Liver (tissue), 9 donors: ENCODE data around the gene TMEM140. TPM values are rescaled to one million over a fixed set of nuclear protein-coding genes. Genes with fewer than 3 reads are reported as not detected.

Experiments used
- DNase-seq: peaks from one replicate; pipeline ENCODE4 v3.0.0-alpha.2; 2017; ENCODE audit warnings: low spot score
- H3K27ac ChIP-seq, 2 donors: one replicate each; pipeline ENCODE4 v1.7.0; 2013; ENCODE audit warnings: inconsistent platforms in 2 of 2, low read length in 2 of 2, control low read depth in 1 of 2, low read depth in 1 of 2, mild to moderate bottlenecking in 1 of 2
- H3K27me3 ChIP-seq, 4 donors: one replicate each; pipeline versions ENCODE4 v1.6.1 to v1.7.0; 2013; ENCODE audit warnings: low read length in 3 of 4, inconsistent platforms in 1 of 4, mild to moderate bottlenecking in 1 of 4, moderate library complexity in 1 of 4; ENCODE audit not compliant: control insufficient read depth in 4 of 4, insufficient read depth in 4 of 4
- H3K36me3 ChIP-seq, 4 donors: one replicate each; pipeline versions ENCODE4 v1.6.1 to v1.7.0; 2013; ENCODE audit warnings: low read length in 3 of 4, mild to moderate bottlenecking in 3 of 4, low read depth in 1 of 4, moderate library complexity in 1 of 4; ENCODE audit not compliant: control insufficient read depth in 4 of 4, insufficient read depth in 3 of 4
- H3K4me1 ChIP-seq, 4 donors: one replicate each; pipeline versions ENCODE4 v1.6.1 to v1.7.0; 2013; ENCODE audit warnings: low read length in 3 of 4, mild to moderate bottlenecking in 3 of 4, moderate library complexity in 1 of 4; ENCODE audit not compliant: control insufficient read depth in 4 of 4, insufficient read depth in 4 of 4
- H3K4me3 ChIP-seq, 3 donors: one replicate each; pipeline versions ENCODE4 v1.6.1 to v1.7.0; 2013; ENCODE audit warnings: low read length in 3 of 3, control low read depth in 1 of 3, low read depth in 1 of 3, mild to moderate bottlenecking in 1 of 3
- H3K9ac ChIP-seq, 2 donors: one replicate each; pipeline ENCODE4 v1.7.0; 2013; ENCODE audit warnings: low read length in 2 of 2, mild to moderate bottlenecking in 2 of 2, moderate library complexity in 2 of 2, control low read depth in 1 of 2, low read depth in 1 of 2
- H3K9me3 ChIP-seq, 4 donors: one replicate each; pipeline versions ENCODE4 v1.6.1 to v1.7.0; 2013; ENCODE audit warnings: low read length in 3 of 4; ENCODE audit not compliant: control insufficient read depth in 4 of 4
- EGR1 ChIP-seq, 2 donors: IDR thresholded peaks; 2 replicates each; pipeline ENCODE4 v1.6.1; 2016 to 2018; ENCODE audit warnings: antibody characterized with exemption in 2 of 2, low read depth in 2 of 2
- FOXA1 ChIP-seq: IDR thresholded peaks from 2 replicates; pipeline ENCODE4 v1.6.1; 2016; ENCODE audit warnings: antibody characterized with exemption
- FOXA2 ChIP-seq: IDR thresholded peaks from 2 replicates; pipeline ENCODE4 v1.6.1; 2016; ENCODE audit warnings: antibody characterized with exemption
- GABPA ChIP-seq, 2 donors: IDR thresholded peaks in 1 of 2; conservative IDR thresholded peaks in 1 of 2; 2 replicates each; pipeline ENCODE4 v1.6.1; 2016; ENCODE audit warnings: antibody characterized with exemption in 2 of 2, mild to moderate bottlenecking in 1 of 2, moderate library complexity in 1 of 2
- HNF4A ChIP-seq, 2 donors: conservative IDR thresholded peaks; 2 replicates each; pipeline ENCODE4 v1.6.1; 2016; ENCODE audit warnings: antibody characterized with exemption in 2 of 2, mild to moderate bottlenecking in 2 of 2
- HNF4G ChIP-seq: IDR thresholded peaks from 2 replicates; pipeline ENCODE4 v1.6.1; 2016; ENCODE audit warnings: antibody characterized with exemption
- JUND ChIP-seq, 2 donors: IDR thresholded peaks; 2 replicates each; pipeline ENCODE4 v1.6.1; 2016; ENCODE audit warnings: antibody characterized with exemption in 2 of 2
- NR2F2 ChIP-seq: IDR thresholded peaks from 2 replicates; pipeline ENCODE4 v1.6.1; 2016; ENCODE audit warnings: antibody characterized with exemption
- RAD21 ChIP-seq, 2 donors: IDR thresholded peaks; 2 replicates each; pipeline ENCODE4 v1.6.1; 2016; ENCODE audit warnings: antibody characterized with exemption in 2 of 2, mild to moderate bottlenecking in 2 of 2
- RXRA ChIP-seq, 2 donors: IDR thresholded peaks; 2 replicates each; pipeline ENCODE4 v1.6.1; 2017 to 2018; ENCODE audit warnings: antibody characterized with exemption in 2 of 2, mild to moderate bottlenecking in 1 of 2
- SP1 ChIP-seq: IDR thresholded peaks from 2 replicates; pipeline ENCODE4 v1.6.1; 2018; ENCODE audit warnings: antibody characterized with exemption, mild to moderate bottlenecking
- TAF1 ChIP-seq: conservative IDR thresholded peaks from 2 replicates; pipeline ENCODE4 v1.6.1; 2016; ENCODE audit warnings: antibody characterized with exemption, mild to moderate bottlenecking
- YY1 ChIP-seq: IDR thresholded peaks from 2 replicates; pipeline ENCODE4 v1.6.1; 2016; ENCODE audit warnings: antibody characterized with exemption, mild to moderate bottlenecking
- WGBS: extraction: QIAGEN DNeasy Blood & Tissue Kit; methylation state at CpG from one replicate; pipeline ENCODE4 v1.1.7; 2013; 5-methylcytosine and 5-hydroxymethylcytosine counted together
- polyA plus RNA-seq, 2 donors: library from polyadenylated mRNA; stranded (reverse) in 1 of 2; unstranded in 1 of 2; fragments of 200-250 nt in 1 of 2; fragments of >200 nt in 1 of 2; fragmentation: Nextera tagmentation in 1 of 2; extraction: Ambion mirVana in 1 of 2; gene quantifications; one replicate each; pipeline versions ENCODE4 v1.2.1 to v1.2.3, GENCODE V29; 2013 to 2015
- total RNA-seq, 2 donors: library from RNA; depleted of rRNA; stranded (reverse); fragments of >200 nt; gene quantifications; one replicate each; pipeline ENCODE4 v1.2.3, GENCODE V29; 2014
- TF ChIP-seq, protein P1 (sequence below): IDR thresholded peaks from 2 replicates; pipeline ENCODE4 v1.6.1; 2016; ENCODE audit warnings: antibody characterized with exemption
- TF ChIP-seq, protein P2 (sequence below): IDR thresholded peaks from 2 replicates; pipeline ENCODE4 v1.6.1; 2016; ENCODE audit warnings: antibody characterized with exemption, mild to moderate bottlenecking
- TF ChIP-seq, protein P3 (sequence below): fragments of 150-350 bp; IDR thresholded peaks from 2 replicates; pipeline ENCODE4 v1.5.1; 2017; ENCODE audit warnings: improper control_type of control experiment, low read depth, low read length; ENCODE audit not compliant: missing input control
- TF ChIP-seq, protein P4 (sequence below): IDR thresholded peaks from 2 replicates; pipeline ENCODE4 v1.6.1; 2016; ENCODE audit warnings: antibody characterized with exemption
- donor health status: healthy.
- donor health status: healthy.
- donor health status: healthy.
- donor health status: healthy.
- donor health status: healthy.

TMEM140 gene
- total and polyA plus RNA-seq, 4 donors, result 22.3 to 34.3 (median 25.9) TPM

DNA sequence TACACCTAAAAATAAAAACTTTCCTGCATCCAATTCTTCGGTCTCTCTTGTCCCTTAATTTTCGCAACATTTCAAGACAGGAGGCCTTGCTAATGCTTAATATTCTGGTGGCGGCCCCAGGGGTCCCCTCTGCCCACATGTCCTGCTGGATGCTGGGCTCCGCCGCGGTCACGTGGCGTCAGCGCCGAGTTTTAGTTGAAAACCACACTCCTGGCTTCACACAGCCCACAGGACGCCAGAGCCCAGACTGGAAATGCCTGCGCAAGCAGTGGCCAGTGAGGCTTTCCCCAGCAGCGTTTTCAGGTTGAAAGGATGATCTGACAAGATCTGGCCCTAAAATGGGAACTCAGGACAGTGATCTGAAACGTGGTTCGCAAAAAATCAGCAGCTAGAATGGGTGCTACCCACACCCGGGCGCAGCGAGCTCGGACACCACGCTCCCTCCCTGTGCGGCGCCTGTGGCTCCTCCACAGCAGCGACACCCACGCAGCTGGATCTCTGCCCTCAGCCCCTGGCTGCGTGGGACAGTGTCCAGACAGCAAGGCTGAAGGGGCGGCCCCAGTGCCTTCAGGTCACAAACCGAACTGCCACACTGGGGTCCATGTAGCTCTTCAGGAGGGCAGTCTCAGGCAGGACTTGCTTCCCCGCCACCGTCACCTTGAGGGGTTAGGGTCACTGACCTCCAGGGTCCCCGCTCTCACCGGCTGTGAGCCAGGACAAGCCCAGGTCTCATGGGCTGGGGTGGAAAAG is 34.2 kb downstream of the TMEM140 start:
- no peak for DNase-seq
- no peaks in the 10 kb centered on the region for H3K4me1 ChIP-seq
- H3K9me3 ChIP-seq, result peaks cover 0 to 5% (median 1%) of the 10 kb centered on the region in 4 donors
- TF ChIP-seq HNF4G (no peak), FOXA2 (no peak), EGR1 (IDR thresholded peaks at IDR 0.05; ENCODE audit: low read depth in 2 of 2) (no peak)
- H3K4me3 ChIP-seq, result no peak overlapping the region
- H3K9ac ChIP-seq, result no peak overlapping the region
- H3K36me3 ChIP-seq, result peaks cover 12 to 53% (median 27%) of the 10 kb centered on the region in 4 donors
- H3K27me3 ChIP-seq, result no peaks in the 10 kb centered on the region
- no peak overlapping the region for H3K27ac ChIP-seq
- 98% methylated on average over 31 of the region's 31 CpGs for WGBS

DNA sequence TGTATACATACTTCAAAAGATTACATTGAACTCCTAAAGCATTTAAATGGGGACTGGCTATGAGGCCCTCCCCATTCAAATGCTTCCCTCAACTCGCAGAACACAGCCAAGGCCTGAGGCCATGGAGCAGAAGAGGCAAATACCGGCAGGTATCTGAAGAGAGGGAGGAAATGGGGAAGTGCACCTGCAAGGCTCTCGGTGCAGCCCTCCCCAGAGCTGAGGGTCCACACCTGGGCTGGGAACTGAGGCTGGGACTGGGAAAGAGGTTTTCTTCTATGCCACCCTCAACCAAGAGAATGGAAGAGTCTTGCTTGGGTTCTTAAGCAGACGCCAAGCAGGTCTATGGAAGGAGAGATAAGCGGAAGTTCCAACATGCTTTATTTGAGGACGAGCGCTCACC is 35.6 kb downstream of the TMEM140 start:
- H3K4me1 ChIP-seq, result no peaks in the 10 kb centered on the region
- 98% methylated on average over 7 of the region's 7 CpGs for WGBS
- H3K9me3 ChIP-seq, result peaks cover 0 to 5% (median 1%) of the 10 kb centered on the region in 4 donors
- H3K9ac ChIP-seq, result no peak overlapping the region
- H3K27ac ChIP-seq, result no peak overlapping the region
- TF ChIP-seq NR2F2 (no peak), SP1 (no peak), GABPA (IDR thresholded peaks at IDR 0.05 in 1 of 2, conservative IDR thresholded peaks at IDR 0.05 in 1 of 2) (no peak), FOXA1 (no peak), FOXA2 (no peak), TAF1 (no peak), RXRA (IDR thresholded peaks at IDR 0.05) (no peak), YY1 (no peak)
- TF ChIP-seq, protein P1, sequence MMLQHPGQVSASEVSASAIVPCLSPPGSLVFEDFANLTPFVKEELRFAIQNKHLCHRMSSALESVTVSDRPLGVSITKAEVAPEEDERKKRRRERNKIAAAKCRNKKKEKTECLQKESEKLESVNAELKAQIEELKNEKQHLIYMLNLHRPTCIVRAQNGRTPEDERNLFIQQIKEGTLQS, result no peak
- TF ChIP-seq, protein P2, sequence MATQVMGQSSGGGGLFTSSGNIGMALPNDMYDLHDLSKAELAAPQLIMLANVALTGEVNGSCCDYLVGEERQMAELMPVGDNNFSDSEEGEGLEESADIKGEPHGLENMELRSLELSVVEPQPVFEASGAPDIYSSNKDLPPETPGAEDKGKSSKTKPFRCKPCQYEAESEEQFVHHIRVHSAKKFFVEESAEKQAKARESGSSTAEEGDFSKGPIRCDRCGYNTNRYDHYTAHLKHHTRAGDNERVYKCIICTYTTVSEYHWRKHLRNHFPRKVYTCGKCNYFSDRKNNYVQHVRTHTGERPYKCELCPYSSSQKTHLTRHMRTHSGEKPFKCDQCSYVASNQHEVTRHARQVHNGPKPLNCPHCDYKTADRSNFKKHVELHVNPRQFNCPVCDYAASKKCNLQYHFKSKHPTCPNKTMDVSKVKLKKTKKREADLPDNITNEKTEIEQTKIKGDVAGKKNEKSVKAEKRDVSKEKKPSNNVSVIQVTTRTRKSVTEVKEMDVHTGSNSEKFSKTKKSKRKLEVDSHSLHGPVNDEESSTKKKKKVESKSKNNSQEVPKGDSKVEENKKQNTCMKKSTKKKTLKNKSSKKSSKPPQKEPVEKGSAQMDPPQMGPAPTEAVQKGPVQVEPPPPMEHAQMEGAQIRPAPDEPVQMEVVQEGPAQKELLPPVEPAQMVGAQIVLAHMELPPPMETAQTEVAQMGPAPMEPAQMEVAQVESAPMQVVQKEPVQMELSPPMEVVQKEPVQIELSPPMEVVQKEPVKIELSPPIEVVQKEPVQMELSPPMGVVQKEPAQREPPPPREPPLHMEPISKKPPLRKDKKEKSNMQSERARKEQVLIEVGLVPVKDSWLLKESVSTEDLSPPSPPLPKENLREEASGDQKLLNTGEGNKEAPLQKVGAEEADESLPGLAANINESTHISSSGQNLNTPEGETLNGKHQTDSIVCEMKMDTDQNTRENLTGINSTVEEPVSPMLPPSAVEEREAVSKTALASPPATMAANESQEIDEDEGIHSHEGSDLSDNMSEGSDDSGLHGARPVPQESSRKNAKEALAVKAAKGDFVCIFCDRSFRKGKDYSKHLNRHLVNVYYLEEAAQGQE, result no peak
- DNase-seq, result no peak
- H3K4me3 ChIP-seq, result no peak overlapping the region
- peaks cover 13 to 66% (median 30%) of the 10 kb centered on the region in 4 donors for H3K36me3 ChIP-seq
- no peaks in the 10 kb centered on the region for H3K27me3 ChIP-seq

DNA sequence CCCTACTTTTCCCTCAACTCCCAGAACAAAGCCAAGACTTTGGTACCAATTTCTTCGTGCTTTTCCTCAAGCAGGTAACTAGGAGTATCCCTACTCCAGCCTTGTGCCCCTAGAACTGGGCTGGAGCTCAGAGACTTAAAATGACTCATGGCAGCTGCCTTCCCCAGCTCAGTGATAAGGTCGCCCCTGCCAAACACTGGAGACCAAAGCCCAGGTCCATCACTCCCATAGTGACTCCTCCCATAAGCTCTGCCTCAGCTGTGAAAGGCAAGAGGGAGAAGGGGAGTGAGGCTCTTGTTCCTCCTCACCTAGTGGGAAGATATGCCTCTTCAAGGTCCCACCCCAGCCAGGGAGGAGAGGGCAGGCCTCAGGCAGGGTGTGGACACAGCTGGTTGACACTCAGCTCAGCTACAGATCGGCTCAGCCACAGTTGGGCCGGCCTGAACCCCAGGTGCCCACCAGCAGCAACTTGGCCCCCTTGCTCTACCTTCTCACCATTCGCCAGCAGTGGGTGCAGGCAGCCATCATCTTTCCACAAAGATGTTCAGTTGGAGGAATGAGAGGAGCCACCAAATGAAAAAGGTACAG is 36.5 kb downstream of the TMEM140 start:
- peaks cover 18 to 71% (median 34%) of the 10 kb centered on the region in 4 donors for H3K36me3 ChIP-seq
- 96% methylated on average over 5 of the region's 5 CpGs for WGBS
- no peak overlapping the region for H3K4me3 ChIP-seq
- DNase-seq, result no peak
- H3K9ac ChIP-seq, result no peak overlapping the region
- peaks cover 0 to 5% (median 3%) of the 10 kb centered on the region in 4 donors for H3K4me1 ChIP-seq
- no peaks in the 10 kb centered on the region for H3K27me3 ChIP-seq
- H3K27ac ChIP-seq, result no peak overlapping the region
- peaks cover 0 to 5% (median 1%) of the 10 kb centered on the region in 4 donors for H3K9me3 ChIP-seq
- TF ChIP-seq, protein P3, sequence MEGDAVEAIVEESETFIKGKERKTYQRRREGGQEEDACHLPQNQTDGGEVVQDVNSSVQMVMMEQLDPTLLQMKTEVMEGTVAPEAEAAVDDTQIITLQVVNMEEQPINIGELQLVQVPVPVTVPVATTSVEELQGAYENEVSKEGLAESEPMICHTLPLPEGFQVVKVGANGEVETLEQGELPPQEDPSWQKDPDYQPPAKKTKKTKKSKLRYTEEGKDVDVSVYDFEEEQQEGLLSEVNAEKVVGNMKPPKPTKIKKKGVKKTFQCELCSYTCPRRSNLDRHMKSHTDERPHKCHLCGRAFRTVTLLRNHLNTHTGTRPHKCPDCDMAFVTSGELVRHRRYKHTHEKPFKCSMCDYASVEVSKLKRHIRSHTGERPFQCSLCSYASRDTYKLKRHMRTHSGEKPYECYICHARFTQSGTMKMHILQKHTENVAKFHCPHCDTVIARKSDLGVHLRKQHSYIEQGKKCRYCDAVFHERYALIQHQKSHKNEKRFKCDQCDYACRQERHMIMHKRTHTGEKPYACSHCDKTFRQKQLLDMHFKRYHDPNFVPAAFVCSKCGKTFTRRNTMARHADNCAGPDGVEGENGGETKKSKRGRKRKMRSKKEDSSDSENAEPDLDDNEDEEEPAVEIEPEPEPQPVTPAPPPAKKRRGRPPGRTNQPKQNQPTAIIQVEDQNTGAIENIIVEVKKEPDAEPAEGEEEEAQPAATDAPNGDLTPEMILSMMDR, result no peak
- TF ChIP-seq TAF1 (no peak), RAD21 (IDR thresholded peaks at IDR 0.05) (no peak), HNF4A (conservative IDR thresholded peaks at IDR 0.05) (no peak), FOXA2 (no peak), NR2F2 (no peak), EGR1 (IDR thresholded peaks at IDR 0.05; ENCODE audit: low read depth in 2 of 2) (no peak), YY1 (no peak), JUND (IDR thresholded peaks at IDR 0.05) (no peak), RXRA (IDR thresholded peaks at IDR 0.05) (no peak), SP1 (no peak)
- TF ChIP-seq, protein P2, result no peak
- TF ChIP-seq, protein P4, sequence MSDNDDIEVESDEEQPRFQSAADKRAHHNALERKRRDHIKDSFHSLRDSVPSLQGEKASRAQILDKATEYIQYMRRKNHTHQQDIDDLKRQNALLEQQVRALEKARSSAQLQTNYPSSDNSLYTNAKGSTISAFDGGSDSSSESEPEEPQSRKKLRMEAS, result no peak
